Thoracic aorta (tissue), 2 donors: Measurements from ENCODE around the gene ANKRD65. TPM values are rescaled to one million over a fixed set of nuclear protein-coding genes. Genes with fewer than 3 reads are reported as not detected.
"Not testable (repeated sequence)": the region's sequence is repeated elsewhere in the genome, so short reads cannot be mapped to it uniquely, and the experiment has no call there.

Experiments
- ATAC-seq: fragments of 150-250 bp; one replicate; pipeline ENCODE4 v1.8.0; 2017; ENCODE audit warnings: low read depth; ENCODE audit not compliant: insufficient number of reproducible peaks, low FRiP score
- DNase-seq: peaks from one replicate; pipeline ENCODE4 v3.0.0-alpha.2; 2020; ENCODE audit warnings: low spot score
- H3K27ac ChIP-seq, 2 donors: fragments of 200-600 bp; sonication (generic); 1 replicate in 1 of 2; 2 replicates in 1 of 2; pipeline ENCODE4 v1.5.1; 2016; ENCODE audit warnings: mild to moderate bottlenecking in 2 of 2, moderate library complexity in 2 of 2
- H3K27me3 ChIP-seq: fragments of 200-600 bp; sonication (generic); replicated peaks from 2 replicates; pipeline ENCODE4 v1.6.0; 2016; ENCODE audit warnings: mild to moderate bottlenecking; ENCODE audit not compliant: insufficient read depth
- H3K36me3 ChIP-seq: fragments of 200-600 bp; sonication (generic); one replicate; pipeline ENCODE4 v1.5.1; 2016
- H3K4me1 ChIP-seq, 2 donors: fragments of 200-600 bp; sonication (generic); 1 replicate in 1 of 2; 2 replicates in 1 of 2; pipeline versions ENCODE4 v1.5.1 to v1.6.0; 2016; ENCODE audit warnings: low read depth in 2 of 2, mild to moderate bottlenecking in 1 of 2; ENCODE audit not compliant: control insufficient read depth in 1 of 2
- H3K4me3 ChIP-seq: fragments of 200-600 bp; sonication (generic); 2 replicates; pipeline ENCODE4 v1.5.1; 2016; ENCODE audit warnings: mild to moderate bottlenecking
- H3K9me3 ChIP-seq: fragments of 200-600 bp; sonication (generic); 2 replicates; pipeline ENCODE4 v1.5.1; 2016
- CTCF ChIP-seq: fragments of 200-600 bp; sonication (generic); IDR thresholded peaks from one replicate; pipeline ENCODE4 v1.5.1; 2019; ENCODE audit warnings: antibody characterized with exemption
- total RNA-seq, 2 donors: library from RNA; depleted of rRNA; stranded (reverse); fragments of >200 nt; gene quantifications; one replicate each; pipeline versions ENCODE4 v1.1.0 to v1.2.3, GENCODE V29; 2016

ANKRD65 gene
- total RNA-seq = under 1 TPM in 1 of 2 donors, not detected in 1; 0.68 TPM

GRCh38 chr1:1421147-1421906 is at the start of gene ANKRD65:
TSS of gene ANKRD65 (minus strand) at chr1:1421276. CDS start at chr1:1421005, 271 bp downstream.
- Histone ChIP-seq H3K27me3 (no peaks in the 10 kb centered on the region), H3K27ac (no peak within 1 kb of the TSS), H3K9me3 (no peaks in the 10 kb centered on the region), H3K36me3 (no peaks in the 10 kb centered on the region), H3K4me3 (no peak within 1 kb of the TSS), H3K4me1 (no peaks in the 10 kb centered on the region)
- TF ChIP-seq CTCF = no peak
- DNase-seq (no peak), ATAC-seq (no peak)

- H3K4me1 ChIP-seq = peaks cover 11 to 13% of the 10 kb centered on the region in 2 donors
- not testable (repeated sequence) for H3K36me3 ChIP-seq, H3K9me3 ChIP-seq, DNase-seq, H3K27me3 ChIP-seq, H3K27ac ChIP-seq, ATAC-seq, H3K4me3 ChIP-seq
Observed at GRCh38 chr1:1468196-1468985, 47.3 kb upstream of the ANKRD65 start.

- Histone ChIP-seq H3K4me1 (no peaks in the 10 kb centered on the region), H3K4me3 (no peak overlapping the region), H3K36me3 (no peaks in the 10 kb centered on the region), H3K27me3 (no peaks in the 10 kb centered on the region), H3K9me3 (no peaks in the 10 kb centered on the region), H3K27ac (no peak overlapping the region)
- DNase-seq = no peak
- no peak for TF ChIP-seq CTCF
- no peak for ATAC-seq
Observed at GRCh38 chr1:1463312-1463711, 42.2 kb upstream of the ANKRD65 start.

GRCh38 chr1:1462318-1462966 is 41.4 kb upstream of the ANKRD65 start:
- Histone ChIP-seq H3K27me3 (no peaks in the 10 kb centered on the region), H3K4me1 (no peaks in the 10 kb centered on the region), H3K9me3 (no peaks in the 10 kb centered on the region), H3K27ac (no peak overlapping the region), H3K4me3 (no peak overlapping the region), H3K36me3 (no peaks in the 10 kb centered on the region)
- TF ChIP-seq CTCF = no peak
- ATAC-seq (no peak), DNase-seq (no peak)

- Histone ChIP-seq H3K27me3 (no peaks in the 10 kb centered on the region), H3K4me3 (no peak overlapping the region), H3K4me1 (no peaks in the 10 kb centered on the region), H3K36me3 (no peaks in the 10 kb centered on the region), H3K27ac (no peak overlapping the region), H3K9me3 (no peaks in the 10 kb centered on the region)
- TF ChIP-seq CTCF = no peak
- DNase-seq (no peak), ATAC-seq (no peak)
Observed at GRCh38 chr1:1461721-1462317, 40.7 kb upstream of the ANKRD65 start.
